ENCODE results near the gene HIPK2.

The HIPK2 gene

GRCh38 chr7:139777948-139778841 lies at the start of gene HIPK2:
Gene HIPK2, minus strand, starts transcription at chr7:139777998. Its CDS starts 375 bp downstream, at chr7:139777623.
- DNase-seq (ENCODE audit: low read depth), result peak; percentile 79

GRCh38 chr7:139827042-139827441 lies 49.2 kb upstream of the HIPK2 start:
- no peak for DNase-seq (ENCODE audit: low read depth)

GRCh38 chr7:139825666-139826290 lies 48.0 kb upstream of the HIPK2 start:
- DNase-seq (ENCODE audit: low read depth), result peak; percentile 60

- no peak for DNase-seq (ENCODE audit: low read depth)
Observed at GRCh38 chr7:139823959-139824521, 46.2 kb upstream of the HIPK2 start.

GRCh38 chr7:139822855-139823254 lies 45.1 kb upstream of the HIPK2 start:
- no peak for DNase-seq (ENCODE audit: low read depth)

GRCh38 chr7:139821349-139822105 lies 43.7 kb upstream of the HIPK2 start:
- no peak for DNase-seq (ENCODE audit: low read depth)

GRCh38 chr7:139820089-139820488 lies 42.3 kb upstream of the HIPK2 start:
- DNase-seq (ENCODE audit: low read depth), result no peak

- DNase-seq (ENCODE audit: low read depth), result no peak
Observed at GRCh38 chr7:139817249-139817648, 39.5 kb upstream of the HIPK2 start.

- DNase-seq (ENCODE audit: low read depth), result no peak
Observed at GRCh38 chr7:139813689-139814088, 35.9 kb upstream of the HIPK2 start.

- DNase-seq (ENCODE audit: low read depth), result no peak
Observed at GRCh38 chr7:139813151-139813550, 35.4 kb upstream of the HIPK2 start.

- peak; percentile 39 for DNase-seq (ENCODE audit: low read depth)
Observed at GRCh38 chr7:139811066-139811465, 33.3 kb upstream of the HIPK2 start.

- DNase-seq (ENCODE audit: low read depth), result no peak
Observed at GRCh38 chr7:139808846-139809442, 31.1 kb upstream of the HIPK2 start.

GRCh38 chr7:139808427-139808826 lies 30.6 kb upstream of the HIPK2 start:
- DNase-seq (ENCODE audit: low read depth), result no peak

GRCh38 chr7:139807009-139807408 lies 29.2 kb upstream of the HIPK2 start:
- DNase-seq (ENCODE audit: low read depth), result no peak

- no peak for DNase-seq (ENCODE audit: low read depth)
Observed at GRCh38 chr7:139804571-139804970, 26.8 kb upstream of the HIPK2 start.

GRCh38 chr7:139799586-139799985 lies 21.8 kb upstream of the HIPK2 start:
- no peak for DNase-seq (ENCODE audit: low read depth)

GRCh38 chr7:139798892-139799291 lies 21.1 kb upstream of the HIPK2 start:
- no peak for DNase-seq (ENCODE audit: low read depth)

- DNase-seq (ENCODE audit: low read depth), result no peak
Observed at GRCh38 chr7:139798221-139798620, 20.4 kb upstream of the HIPK2 start.

GRCh38 chr7:139797607-139798006 lies 19.8 kb upstream of the HIPK2 start:
- DNase-seq (ENCODE audit: low read depth), result no peak

- DNase-seq (ENCODE audit: low read depth), result no peak
Observed at GRCh38 chr7:139791316-139791715, 13.5 kb upstream of the HIPK2 start.

- DNase-seq (ENCODE audit: low read depth), result no peak
Observed at GRCh38 chr7:139784648-139785047, 6.8 kb upstream of the HIPK2 start.

All from ELR (cell line).